HepG2 (cell line): Measurements from ENCODE around the gene SDCCAG8. TPM values are rescaled to one million over a fixed set of nuclear protein-coding genes. Genes with fewer than 3 reads are reported as not detected.

Experiments
- ATAC-seq: fragments of 200-7000 bp; cut with Tn5 transposase; 3 replicates; pipeline ENCODE4 v1.9.1; 2020; ENCODE audit warnings: mild to moderate bottlenecking, moderate library complexity
- BruUV-seq: library from RNA; stranded (reverse); fragments of 400-500 nt; replicated peaks from 2 replicates; lab custom pipeline; 2021; lab: Mats Ljungman, UMichigan
- CTCF ChIA-PET: fragments of 300-600 bp; formaldehyde crosslinking; extraction: SDS; loops from one replicate; lab custom pipeline; 2021; ENCODE audit warnings: low total read pairs, inconsistent platforms, low intra/inter-chr PET ratio; lab: Yijun Ruan, JAX
- POLR2A ChIA-PET: fragments of 350-600 bp; sonication (Branson Sonifier 250); formaldehyde crosslinking; loops from one replicate; lab custom pipeline; 2020; ENCODE audit warnings: antibody characterized with exemption, inconsistent platforms; lab: Yijun Ruan, JAX
- DNase-seq: peaks from one replicate; pipeline ENCODE4 v3.0.0-alpha.2; 2015; ENCODE audit warnings: low spot score
- FAIRE-seq: peaks from 3 replicates; lab custom pipeline; 2011; peaks lifted over from hg19 to GRCh38; lab: Jason Lieb, UNC
- H2AFZ ChIP-seq: one replicate; pipeline ENCODE4 v1.6.1; 2011; ENCODE audit warnings: low read length, inconsistent platforms
- H3K27ac ChIP-seq: fragments of 300-600 bp; 3 replicates; pipeline ENCODE4 v1.8.0; 2011; ENCODE audit warnings: mixed run types, mild to moderate bottlenecking, mixed read lengths, low read length, inconsistent platforms; ENCODE audit not compliant: insufficient read depth; ENCODE audit errors: extremely low read length
- H3K27me3 ChIP-seq, 2 experiments: fragments of 200-600 bp in 1 of 2; 2 replicates in 1 of 2; 3 replicates in 1 of 2; pipeline versions ENCODE4 v1.6.0 to v1.8.0; 2011; ENCODE audit warnings: low read length in 2 of 2, mild to moderate bottlenecking in 2 of 2, moderate library complexity in 2 of 2, inconsistent platforms in 1 of 2; ENCODE audit not compliant: insufficient read depth in 2 of 2, control insufficient read depth in 1 of 2
- H3K36me3 ChIP-seq, 2 experiments: fragments of 200-600 bp in 1 of 2; replicated peaks in 1 of 2; 2 replicates in 1 of 2; 3 replicates in 1 of 2; pipeline versions ENCODE4 v1.5.1 to v1.8.0; 2011; ENCODE audit warnings: low read length in 2 of 2, inconsistent platforms in 1 of 2; ENCODE audit not compliant: insufficient read depth in 2 of 2, control insufficient read depth in 1 of 2
- H3K4me1 ChIP-seq: 2 replicates; pipeline ENCODE4 v1.5.1; 2012; ENCODE audit warnings: low read length, inconsistent platforms; ENCODE audit not compliant: insufficient read depth
- H3K4me2 ChIP-seq: 2 replicates; pipeline ENCODE4 v1.6.0; 2011; ENCODE audit warnings: low read depth, low read length, inconsistent platforms
- H3K4me3 ChIP-seq, 3 experiments: fragments of 200-600 bp in 1 of 3; sonication (generic), shearing (Covaris generic) in 1 of 3; replicated peaks in 1 of 3; 2 replicates each; pipeline ENCODE4 v1.5.1; 2011 to 2016; ENCODE audit warnings: low read length in 3 of 3, inconsistent platforms in 2 of 3, low read depth in 2 of 3, mild to moderate bottlenecking in 2 of 3, control low read depth in 1 of 3, mixed read lengths in 1 of 3; ENCODE audit not compliant: insufficient read depth in 1 of 3
- H3K79me2 ChIP-seq: one replicate; pipeline ENCODE4 v1.6.1; 2011; ENCODE audit warnings: low read length, inconsistent platforms; ENCODE audit not compliant: insufficient read depth
- H3K9ac ChIP-seq: 2 replicates; pipeline ENCODE4 v1.6.0; 2011; ENCODE audit warnings: mild to moderate bottlenecking, low read depth, low read length, inconsistent platforms; ENCODE audit not compliant: insufficient read depth
- H3K9me3 ChIP-seq: 2 replicates; pipeline ENCODE4 v1.5.1; 2012; ENCODE audit warnings: mild to moderate bottlenecking, low read length
- H4K20me1 ChIP-seq: 2 replicates; pipeline ENCODE4 v1.6.0; 2011; ENCODE audit warnings: inconsistent platforms, mild to moderate bottlenecking, low read length, moderate library complexity; ENCODE audit not compliant: insufficient read depth
- CEBPG ChIP-seq: IDR thresholded peaks from 2 replicates; pipeline ENCODE4 v1.6.1; 2016
- CREB1 ChIP-seq, 2 experiments: fragments of 450-650 bp in 1 of 2; IDR thresholded peaks; 2 replicates each; pipeline ENCODE4 v1.6.1; 2016 to 2017; ENCODE audit warnings: control low read depth in 1 of 2, mild to moderate bottlenecking in 1 of 2, missing compliant biosample characterization in 1 of 2, missing genetic modification characterization in 1 of 2
- FOSL1 ChIP-seq: sonication (generic); formaldehyde crosslinking; IDR thresholded peaks from 2 replicates; pipeline ENCODE4 v1.9.0; 2021; ENCODE audit warnings: missing genetic modification reagents, borderline replicate concordance
- IKZF1 ChIP-seq: fragments of 450-650 bp; IDR thresholded peaks from 2 replicates; pipeline ENCODE4 v1.7.1; 2016
- MAFK ChIP-seq, 2 experiments: IDR thresholded peaks in 1 of 2; conservative IDR thresholded peaks in 1 of 2; 2 replicates each; pipeline ENCODE4 v1.6.1; 2011; ENCODE audit warnings: improper control_type of control experiment in 2 of 2, low read length in 2 of 2
- NFIC ChIP-seq: IDR thresholded peaks from 2 replicates; pipeline ENCODE4 v1.6.1; 2012; ENCODE audit warnings: mild to moderate bottlenecking, low read length, inconsistent platforms
- RFX3 ChIP-seq: IDR thresholded peaks from 2 replicates; pipeline ENCODE4 v1.6.1; 2016; ENCODE audit warnings: missing biosample characterization, missing genetic modification reagents
- ZNF724P ChIP-seq: sonication (generic); formaldehyde crosslinking; IDR thresholded peaks from 2 replicates; pipeline ENCODE4 v1.8.0; 2022; ENCODE audit warnings: missing genetic modification reagents, borderline replicate concordance
- ZNF878 ChIP-seq: sonication (generic); formaldehyde crosslinking; IDR thresholded peaks from 2 replicates; pipeline ENCODE4 v1.8.1; 2023; ENCODE audit warnings: mild to moderate bottlenecking, missing genetic modification reagents, moderate library complexity
- WGBS: methylation state at CpG from one replicate; pipeline ENCODE4 v1.1.6; 2017; ENCODE audit warnings: low lambda C conversion rate; 5-methylcytosine and 5-hydroxymethylcytosine counted together
- in situ Hi-C: cut with HindIII; loops from 2 replicates; pipeline ENCODE4 v1.10.0; 2017; ENCODE audit warnings: low pct_unique_long_range_greater_than_20kb; ENCODE audit not compliant: extremely low pct_ligation_motif_present
- intact Hi-C: fragments of 100-400 bp; cut with micrococcal nuclease; formaldehyde crosslinking; loops from one replicate; pipeline ENCODE4 v1.10.0; 2022; ENCODE audit not compliant: unreplicated experiment
- polyA plus RNA-seq, 8 experiments: library from polyadenylated mRNA; depleted of rRNA in 3 of 8; stranded (reverse) in 7 of 8; unstranded in 1 of 8; fragments of >200 nt; fragmentation: Illumina TruSeq in 4 of 8; extraction: Trizol in 4 of 8; gene quantifications; 2 replicates each; pipeline versions ENCODE4 v1.2.1 to v1.2.3, GENCODE V29; 2011 to 2016; ENCODE audit warnings: low read depth in 4 of 8, missing spikeins in 1 of 8, mixed read lengths in 1 of 8; ENCODE audit not compliant: insufficient read depth in 1 of 8
- total RNA-seq, 5 experiments: library from RNA; depleted of rRNA; stranded (reverse); fragments of >200 nt; fragmentation: Illumina TruSeq; extraction: Trizol; gene quantifications; 2 replicates each; pipeline ENCODE4 v1.2.3, GENCODE V29; 2016; ENCODE audit warnings: low read depth in 1 of 5

The SDCCAG8 gene
- total and polyA plus RNA-seq, 2 of the 13 experiments (the other 11 are each of a cell fraction or from before 2014, with no cell fraction given), result 9.5 to 13.4 TPM

DNA sequence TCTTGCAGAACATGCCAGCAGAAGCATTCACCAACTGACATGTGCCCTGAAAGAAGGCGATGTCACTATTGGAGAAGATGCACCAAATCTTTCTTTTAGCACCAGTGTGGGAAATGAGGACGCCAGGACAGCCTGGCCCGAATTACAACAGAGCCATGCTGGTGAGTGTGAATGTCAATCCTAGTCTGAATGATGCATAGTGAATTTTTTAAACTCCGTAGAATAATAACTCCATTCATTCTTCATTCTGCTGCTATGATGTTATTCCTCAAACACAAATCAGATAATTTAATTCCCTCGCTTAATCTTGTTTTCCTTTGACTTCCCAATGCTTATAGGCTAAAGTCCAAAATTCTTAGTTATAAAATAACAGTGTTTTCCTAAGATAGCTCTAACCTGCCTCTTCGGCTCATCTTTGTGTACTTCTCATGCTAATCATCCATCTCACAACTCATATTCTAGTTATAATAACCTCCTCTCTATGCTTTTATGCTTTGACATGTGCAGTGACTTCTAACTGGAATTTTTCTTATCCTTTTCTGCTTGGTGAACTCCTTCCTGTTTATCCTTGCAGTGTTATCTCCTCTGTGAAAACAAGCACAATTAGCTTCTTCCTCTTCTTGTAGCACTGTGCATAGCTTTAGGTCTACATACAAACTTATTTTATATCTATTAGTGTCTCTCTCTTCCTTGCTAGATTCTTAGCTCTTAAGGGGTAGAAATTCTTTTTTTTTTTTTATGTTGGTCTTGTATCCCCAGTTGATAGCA, 14.4 kb downstream of the SDCCAG8 start (continued):
- no peak for TF ChIP-seq ZNF724P (CRISPR knock-in tag)
- TF ChIP-seq IKZF1, result no peak
- no peak for TF ChIP-seq RFX3
- TF ChIP-seq FOSL1, result no peak
- TF ChIP-seq NFIC, result no peak

DNA sequence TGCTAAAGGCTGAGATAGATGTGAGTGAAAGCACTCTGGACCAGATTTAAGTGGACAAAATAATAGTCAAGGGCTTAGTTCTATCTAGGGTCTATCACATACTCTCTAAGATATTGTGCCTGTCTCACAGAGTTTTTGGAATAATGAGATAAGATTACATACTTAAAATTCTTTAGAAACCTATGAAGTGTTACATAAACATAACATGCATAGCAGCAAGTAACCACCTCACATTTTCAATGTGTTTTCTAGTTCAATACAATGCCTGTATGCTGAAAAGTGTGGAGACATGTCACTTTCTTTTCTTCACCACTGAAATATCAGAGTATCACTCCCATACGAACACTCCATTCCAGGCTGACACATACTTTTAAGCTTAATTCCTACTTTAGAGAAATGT, 16.2 kb downstream of the SDCCAG8 start:
- H3K36me3 ChIP-seq, result peaks cover 0 to 5% of the 10 kb centered on the region in 2 experiments; a peak in 1 of 5 replicates
- H3K9me3 ChIP-seq, result no peaks in the 10 kb centered on the region
- DNase-seq, result no peak
- POLR2A ChIA-PET, result interaction anchor here (0.9 kb wide), 1 partner anchor 16 kb away, joined by 3 read pairs; the partner anchor contains the start of gene SDCCAG8
- no peak overlapping the region for H3K4me2 ChIP-seq
- 96% methylated on average over 1 of the region's 1 CpG for WGBS
- H3K4me1 ChIP-seq, result no peaks in the 10 kb centered on the region; the same call in 1 of the 2 replicates
- no peaks in the 10 kb centered on the region for H4K20me1 ChIP-seq
- no peaks in the 10 kb centered on the region for H3K27me3 ChIP-seq
- H3K27ac ChIP-seq, result no peak overlapping the region
- CTCF ChIA-PET, result no interaction called here
- in situ Hi-C loops (no loop called here), intact Hi-C loops (no loop called here)
- TF ChIP-seq CEBPG (CRISPR knock-in tag) (no peak), MAFK (conservative IDR thresholded peaks at IDR 0.05 in 1 of 2, IDR thresholded peaks at IDR 0.05 in 1 of 2; ENCODE audit: low read length in 2 of 2) (no peak), ZNF878 (CRISPR knock-in tag) (no peak), CREB1 (IDR thresholded peaks at IDR 0.05) (no peak), CREB1 (CRISPR knock-in tag; IDR thresholded peaks at IDR 0.05) (no peak)
- no peak for ATAC-seq
- FAIRE-seq, result no peak
- no TSS peak for BruUV-seq
- H3K4me3 ChIP-seq, result no peak overlapping the region
- no peak overlapping the region for H2AFZ ChIP-seq
- H3K79me2 ChIP-seq, result no peaks in the 10 kb centered on the region
- no peak overlapping the region for H3K9ac ChIP-seq
